Transverse colon (tissue), 4 donors: ENCODE measurements around the gene CDC7.

Source experiments
- CTCF ChIP-seq, 5 experiments: fragments of 200-600 bp in 3 of 5; fragments of 450-650 bp in 2 of 5; sonication (generic) in 3 of 5; IDR thresholded peaks; 1 replicate in 2 of 5; 2 replicates in 3 of 5; pipeline ENCODE4 v1.5.1; 2016 to 2017; ENCODE audit warnings: antibody characterized with exemption in 5 of 5, inconsistent platforms in 3 of 5, mild to moderate bottlenecking in 2 of 5, moderate library complexity in 1 of 5
- EP300 ChIP-seq: sonication (generic); formaldehyde crosslinking; IDR thresholded peaks from one replicate; pipeline ENCODE4 v1.6.1; 2017; ENCODE audit warnings: antibody characterized with exemption, low read depth
- POLR2A ChIP-seq: fragments of 450-650 bp; IDR thresholded peaks from one replicate; pipeline ENCODE4 v1.6.1; 2016; ENCODE audit warnings: antibody characterized with exemption, mild to moderate bottlenecking, moderate library complexity
- POLR2AphosphoS5 ChIP-seq, 3 donors: sonication (generic); formaldehyde crosslinking; IDR thresholded peaks; one replicate each; pipeline ENCODE4 v1.6.1; 2016; ENCODE audit warnings: antibody characterized with exemption in 3 of 3

GRCh38 chr1:91545506-91546300 lies 45.1 kb downstream of the CDC7 start:
- TF ChIP-seq CTCF (IDR thresholded peaks at IDR 0.05) (no peak), POLR2A (no peak), POLR2AphosphoS5 (IDR thresholded peaks at IDR 0.05) (no peak), EP300 (no peak)
